Fibroblast of pulmonary artery (primary cell): ENCODE data around the gene CASKIN1.

ENCODE experiments used
- DNase-seq: peaks from one replicate; pipeline ENCODE4 v3.0.0-alpha.2; 2010; ENCODE audit warnings: low read depth
- H3K4me3 ChIP-seq: replicated peaks from 2 replicates; pipeline ENCODE4 v1.5.1; 2011; ENCODE audit warnings: low read depth, mild to moderate bottlenecking, control low read depth, low read length, moderate library complexity
- CTCF ChIP-seq: IDR thresholded peaks from 2 replicates; pipeline ENCODE4 v1.5.1; 2011; ENCODE audit warnings: mild to moderate bottlenecking, control low read depth, low read length, inconsistent platforms; ENCODE audit errors: missing control alignments

CASKIN1 gene

DNA sequence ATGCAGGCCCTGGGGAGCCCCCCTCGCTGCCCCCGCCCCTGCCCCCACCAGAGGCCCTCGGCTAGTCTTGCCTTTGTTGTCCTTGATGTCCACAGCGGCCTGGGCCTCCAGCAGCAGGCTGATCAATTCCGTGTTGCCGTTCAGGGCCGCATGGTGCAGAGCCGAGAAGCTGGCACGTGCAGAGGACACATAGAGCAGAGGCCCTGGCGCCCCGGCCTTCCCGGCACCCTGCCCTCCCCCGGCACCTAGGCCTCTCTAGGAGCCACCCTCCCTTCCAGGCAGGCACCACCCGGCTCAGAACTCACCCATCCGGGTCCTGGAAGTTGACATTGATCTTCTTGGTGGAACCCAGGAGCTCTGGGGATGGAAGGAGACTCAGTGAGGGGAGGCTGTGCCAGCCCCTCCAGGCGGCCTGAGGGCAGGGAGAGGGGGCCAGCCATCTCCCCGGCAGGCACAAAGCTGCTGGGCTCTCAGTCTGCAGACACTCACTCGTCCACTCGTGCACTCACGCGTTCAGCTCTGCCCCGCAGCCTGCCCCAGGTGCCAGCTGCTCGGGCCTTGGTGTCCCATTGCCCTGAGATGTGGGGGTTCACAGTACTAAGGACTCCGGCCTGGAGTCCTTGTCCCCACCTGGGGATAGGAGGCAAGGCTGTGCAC, 6.3 kb downstream of the CASKIN1 start:
- TF ChIP-seq CTCF: no peak
- no peak overlapping the region for H3K4me3 ChIP-seq
- DNase-seq: no peak

DNA sequence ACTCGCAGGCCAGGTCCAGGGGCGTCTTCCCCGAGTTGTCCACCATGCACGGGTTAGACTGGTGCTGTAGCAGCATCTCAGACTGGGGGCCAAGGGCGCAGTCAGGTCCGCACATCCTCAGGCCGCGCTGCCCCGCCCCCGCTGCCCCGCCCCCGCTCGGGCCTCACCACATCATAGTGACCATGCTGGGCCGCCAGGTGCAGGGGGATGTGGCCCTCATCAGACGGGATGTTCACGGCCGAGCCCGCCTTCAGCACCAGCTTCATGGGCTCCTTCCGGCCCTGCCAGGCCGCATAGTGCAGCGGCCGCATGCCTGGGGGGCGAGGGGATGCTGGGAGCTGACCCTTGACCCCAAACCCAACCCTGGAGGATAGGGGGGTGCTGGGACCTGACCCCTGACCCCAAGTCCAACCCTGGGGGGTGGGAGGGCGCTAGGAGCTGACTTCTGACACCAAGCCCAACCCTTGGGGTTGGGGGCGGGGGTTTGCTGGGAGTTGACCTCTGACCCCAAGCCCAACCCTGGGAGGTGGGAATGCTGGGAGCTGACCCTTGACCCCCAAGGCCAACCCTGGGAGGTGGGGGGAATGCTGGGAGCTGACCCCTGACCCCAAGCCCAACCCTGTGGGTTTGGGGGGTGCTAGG, 7.0 kb downstream of the CASKIN1 start:
- TF ChIP-seq CTCF: no peak
- no peak for DNase-seq
- no peak overlapping the region for H3K4me3 ChIP-seq

DNA sequence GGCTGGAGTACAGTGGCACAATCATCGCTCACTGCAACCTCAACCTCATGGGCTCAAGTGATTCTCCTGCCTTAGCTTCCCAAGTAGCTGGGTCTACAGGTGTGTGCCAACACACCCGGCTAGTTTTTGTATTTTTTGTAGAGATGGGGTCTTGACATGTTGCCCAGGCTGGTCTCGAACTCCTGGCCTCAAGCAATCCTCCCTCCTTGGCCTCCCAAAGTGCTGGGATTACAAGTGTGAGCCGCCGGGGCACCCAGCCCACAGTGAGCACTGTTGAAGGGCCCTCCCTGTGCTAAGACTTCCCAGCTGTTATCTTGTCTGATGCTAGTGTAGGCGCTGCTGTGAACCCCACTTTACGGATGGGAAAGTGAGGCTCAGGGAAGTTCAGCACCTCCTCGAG, 8.0 kb downstream of the CASKIN1 start:
- H3K4me3 ChIP-seq: no peak overlapping the region
- no peak for TF ChIP-seq CTCF
- no peak for DNase-seq

DNA sequence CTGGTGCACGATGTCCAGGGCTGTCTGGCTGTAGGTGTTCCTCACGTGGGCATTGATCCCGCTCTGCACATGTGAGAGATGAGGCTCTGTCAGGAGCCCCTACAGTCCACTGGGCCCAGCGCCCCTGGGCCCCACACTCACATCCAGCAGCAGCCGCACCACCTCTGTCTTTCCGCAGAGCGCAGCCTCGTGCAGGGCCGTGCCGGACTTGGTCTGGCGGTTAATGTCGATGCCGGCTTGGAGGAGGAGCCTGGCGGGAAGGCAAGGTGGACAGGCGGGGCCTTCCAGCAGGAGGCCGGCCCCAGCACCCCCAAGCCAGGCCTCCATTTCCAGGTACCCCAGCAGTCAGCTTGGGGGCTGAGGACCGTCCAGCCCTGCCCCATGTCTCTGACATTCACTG, 9.2 kb downstream of the CASKIN1 start:
- TF ChIP-seq CTCF: no peak
- H3K4me3 ChIP-seq: no peak overlapping the region
- DNase-seq: no peak

- no peak for TF ChIP-seq CTCF
- no peak for DNase-seq
- no peak overlapping the region for H3K4me3 ChIP-seq
Observed at GRCh38 chr16:2186505-2186904, 9.9 kb downstream of the CASKIN1 start.

DNA sequence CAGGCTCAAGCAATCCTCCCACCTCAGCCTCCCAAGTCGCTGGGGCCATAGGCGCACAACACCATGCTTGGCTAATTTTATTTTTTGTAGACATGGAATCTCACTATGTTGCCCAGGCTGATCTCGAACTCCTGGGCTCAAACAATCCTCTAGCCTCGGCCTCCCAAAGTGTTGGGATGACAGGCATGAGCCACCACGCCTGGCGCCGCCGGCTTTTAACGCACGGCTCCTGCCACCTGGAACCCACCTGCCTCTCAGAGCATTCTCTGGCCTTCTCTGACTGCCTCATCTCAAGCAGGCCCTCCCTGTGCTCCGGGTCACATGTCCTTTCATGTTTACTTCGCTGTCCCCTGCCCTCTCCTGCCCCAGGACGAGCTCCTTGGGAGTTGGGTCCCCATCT, 10.3 kb downstream of the CASKIN1 start:
- H3K4me3 ChIP-seq: no peak overlapping the region
- TF ChIP-seq CTCF: no peak
- no peak for DNase-seq

GRCh38 chr16:2184962-2185361, 11.4 kb downstream of the CASKIN1 start:
- TF ChIP-seq CTCF: no peak
- H3K4me3 ChIP-seq: no peak overlapping the region
- no peak for DNase-seq
